ENCODE results near the gene MYO7A.

The MYO7A gene

GRCh38 chr11:77151804-77152509 is 23.9 kb downstream of the MYO7A start:
- Histone ChIP-seq H3K27ac (ENCODE audit: insufficient read depth in 1 of 2, low read depth in 1 of 2, low read length in 2 of 2, poor library complexity in 1 of 2, severe bottlenecking in 2 of 2) (peak overlapping the region; percentile 10 to 40), H3K36me3 (ENCODE audit: control insufficient read depth in 4 of 4, insufficient read depth in 4 of 4, low read length in 3 of 4) (no peaks in the 10 kb centered on the region), H3K27me3 (replicated peaks in 2 of 5; ENCODE audit: control insufficient read depth in 4 of 5, insufficient read depth in 5 of 5, low read length in 4 of 5) (peaks cover 0 to 3% (median 0%) of the 10 kb centered on the region in 5 experiments), H3K4me3 (ENCODE audit: control insufficient read depth in 1 of 7, extremely low read depth in 1 of 7, insufficient read depth in 4 of 7, low read depth in 2 of 7, low read length in 6 of 7) (peak overlapping the region in 2 of 7 experiments; percentile 11 to 37), H3K9me3 (ENCODE audit: control extremely low read depth in 1 of 5, control insufficient read depth in 4 of 5, insufficient read depth in 2 of 5, low read depth in 1 of 5, low read length in 4 of 5) (no peaks in the 10 kb centered on the region), H3K4me1 (ENCODE audit: control extremely low read depth in 1 of 4, control insufficient read depth in 4 of 4, insufficient read depth in 4 of 4, low read length in 3 of 4) (peaks cover 13 to 77% (median 71%) of the 10 kb centered on the region in 4 experiments)
- ChIA-PET CTCF (interaction anchor here (0.8 to 6.9 kb wide), 4 partner anchors 11 to 60 kb away, joined by 3 to 42 read pairs (median 5); no protein-coding TSS in a partner anchor), POLR2A (interaction anchor here (0.7 kb wide), 1 partner anchor 14 kb away, joined by 3 read pairs; no protein-coding TSS in a partner anchor)
- peak; percentile 82 to 99 (median 98) for DNase-seq
- WGBS (ENCODE audit: insufficient coverage) = 0% methylated on average over 6 of the region's 11 CpGs

GRCh38 chr11:77152846-77153245 is 24.8 kb downstream of the MYO7A start:
- 37% methylated on average over 6 of the region's 6 CpGs for WGBS (ENCODE audit: insufficient coverage)
- Histone ChIP-seq H3K27me3 (replicated peaks in 2 of 5; ENCODE audit: control insufficient read depth in 4 of 5, insufficient read depth in 5 of 5, low read length in 4 of 5) (peaks cover 0 to 3% (median 0%) of the 10 kb centered on the region in 5 experiments), H3K27ac (ENCODE audit: insufficient read depth in 1 of 2, low read depth in 1 of 2, low read length in 2 of 2, poor library complexity in 1 of 2, severe bottlenecking in 2 of 2) (no peak overlapping the region), H3K4me3 (ENCODE audit: control insufficient read depth in 1 of 7, extremely low read depth in 1 of 7, insufficient read depth in 4 of 7, low read depth in 2 of 7, low read length in 6 of 7) (peak overlapping the region in 2 of 7 experiments; percentile 19 to 37), H3K9me3 (ENCODE audit: control extremely low read depth in 1 of 5, control insufficient read depth in 4 of 5, insufficient read depth in 2 of 5, low read depth in 1 of 5, low read length in 4 of 5) (no peaks in the 10 kb centered on the region), H3K36me3 (ENCODE audit: control insufficient read depth in 4 of 4, insufficient read depth in 4 of 4, low read length in 3 of 4) (no peaks in the 10 kb centered on the region), H3K4me1 (ENCODE audit: control extremely low read depth in 1 of 4, control insufficient read depth in 4 of 4, insufficient read depth in 4 of 4, low read length in 3 of 4) (peaks cover 13 to 72% (median 68%) of the 10 kb centered on the region in 4 experiments)
- DNase-seq = peak in 2 of 3 donors; percentile 50 to 55
- ChIA-PET POLR2A (no interaction called here), CTCF (interaction anchor here (1.7 to 6.9 kb wide), 4 partner anchors 13 to 35 kb away, joined by 7 to 42 read pairs (median 16); partner anchors contain the start of gene MYO7A)

- 88% methylated on average over 20 of the region's 20 CpGs for WGBS (ENCODE audit: insufficient coverage)
Measured at GRCh38 chr11:77153276-77154185, 25.5 kb downstream of the MYO7A start.

GRCh38 chr11:77154381-77155081 is 26.5 kb downstream of the MYO7A start:
- Histone ChIP-seq H3K36me3 (ENCODE audit: control insufficient read depth in 4 of 4, insufficient read depth in 4 of 4, low read length in 3 of 4) (no peaks in the 10 kb centered on the region), H3K27me3 (replicated peaks in 2 of 5; ENCODE audit: control insufficient read depth in 4 of 5, insufficient read depth in 5 of 5, low read length in 4 of 5) (peaks cover 0 to 3% (median 0%) of the 10 kb centered on the region in 5 experiments), H3K4me1 (ENCODE audit: control extremely low read depth in 1 of 4, control insufficient read depth in 4 of 4, insufficient read depth in 4 of 4, low read length in 3 of 4) (peaks cover 10 to 64% (median 53%) of the 10 kb centered on the region in 4 experiments), H3K4me3 (ENCODE audit: control insufficient read depth in 1 of 7, extremely low read depth in 1 of 7, insufficient read depth in 4 of 7, low read depth in 2 of 7, low read length in 6 of 7) (peak overlapping the region in 2 of 7 experiments; percentile 7 to 48), H3K27ac (ENCODE audit: insufficient read depth in 1 of 2, low read depth in 1 of 2, low read length in 2 of 2, poor library complexity in 1 of 2, severe bottlenecking in 2 of 2) (no peak overlapping the region), H3K9me3 (ENCODE audit: control extremely low read depth in 1 of 5, control insufficient read depth in 4 of 5, insufficient read depth in 2 of 5, low read depth in 1 of 5, low read length in 4 of 5) (no peaks in the 10 kb centered on the region)
- ChIA-PET CTCF (interaction anchor here (0.8 to 6.9 kb wide), 5 partner anchors 12 to 33 kb away, joined by 4 to 42 read pairs (median 14); partner anchors contain the start of gene MYO7A), POLR2A (interaction anchor here (0.6 kb wide), 1 partner anchor 29 kb away, joined by 4 read pairs; no protein-coding TSS in a partner anchor)
- peak in 2 of 3 donors; percentile 62 to 74 for DNase-seq
- WGBS (ENCODE audit: insufficient coverage) = 10% methylated on average over 4 of the region's 10 CpGs

More at GRCh38 chr11:77153276-77154185, 25.5 kb downstream of the MYO7A start:
- Histone ChIP-seq H3K27ac (ENCODE audit: insufficient read depth in 1 of 2, low read depth in 1 of 2, low read length in 2 of 2, poor library complexity in 1 of 2, severe bottlenecking in 2 of 2) (no peak overlapping the region), H3K36me3 (ENCODE audit: control insufficient read depth in 4 of 4, insufficient read depth in 4 of 4, low read length in 3 of 4) (no peaks in the 10 kb centered on the region), H3K4me3 (ENCODE audit: control insufficient read depth in 1 of 7, extremely low read depth in 1 of 7, insufficient read depth in 4 of 7, low read depth in 2 of 7, low read length in 6 of 7) (peak overlapping the region in 3 of 7 experiments; percentile 19 to 48 (median 37)), H3K9me3 (ENCODE audit: control extremely low read depth in 1 of 5, control insufficient read depth in 4 of 5, insufficient read depth in 2 of 5, low read depth in 1 of 5, low read length in 4 of 5) (no peaks in the 10 kb centered on the region), H3K27me3 (replicated peaks in 2 of 5; ENCODE audit: control insufficient read depth in 4 of 5, insufficient read depth in 5 of 5, low read length in 4 of 5) (peaks cover 0 to 3% (median 0%) of the 10 kb centered on the region in 5 experiments), H3K4me1 (ENCODE audit: control extremely low read depth in 1 of 4, control insufficient read depth in 4 of 4, insufficient read depth in 4 of 4, low read length in 3 of 4) (peaks cover 10 to 66% (median 62%) of the 10 kb centered on the region in 4 experiments)
- DNase-seq = no peak
- POLR2A ChIA-PET = no interaction called here
- CTCF ChIA-PET = interaction anchor here (1.7 to 6.9 kb wide), 5 partner anchors 12 to 34 kb away, joined by 6 to 42 read pairs (median 14); partner anchors contain the start of gene MYO7A

GRCh38 chr11:77155082-77155475 is 27.0 kb downstream of the MYO7A start:
- H3K9me3 ChIP-seq (ENCODE audit: control extremely low read depth in 1 of 5, control insufficient read depth in 4 of 5, insufficient read depth in 2 of 5, low read depth in 1 of 5, low read length in 4 of 5) = no peaks in the 10 kb centered on the region
- POLR2A ChIA-PET = no interaction called here
- H3K27ac ChIP-seq (ENCODE audit: insufficient read depth in 1 of 2, low read depth in 1 of 2, low read length in 2 of 2, poor library complexity in 1 of 2, severe bottlenecking in 2 of 2) = no peak overlapping the region
- CTCF ChIA-PET = interaction anchor here (1.1 to 6.9 kb wide), 5 partner anchors 11 to 32 kb away, joined by 4 to 42 read pairs (median 7); no protein-coding TSS in a partner anchor
- H3K4me3 ChIP-seq (ENCODE audit: control insufficient read depth in 1 of 7, extremely low read depth in 1 of 7, insufficient read depth in 4 of 7, low read depth in 2 of 7, low read length in 6 of 7) = no peak overlapping the region
- DNase-seq = peak in 2 of 3 donors; percentile 51 to 62
- peaks cover 10 to 58% (median 49%) of the 10 kb centered on the region in 4 experiments for H3K4me1 ChIP-seq (ENCODE audit: control extremely low read depth in 1 of 4, control insufficient read depth in 4 of 4, insufficient read depth in 4 of 4, low read length in 3 of 4)
- no peaks in the 10 kb centered on the region for H3K36me3 ChIP-seq (ENCODE audit: control insufficient read depth in 4 of 4, insufficient read depth in 4 of 4, low read length in 3 of 4)
- WGBS (ENCODE audit: insufficient coverage) = 88% methylated on average over 3 of the region's 4 CpGs
- H3K27me3 ChIP-seq (replicated peaks in 2 of 5; ENCODE audit: control insufficient read depth in 4 of 5, insufficient read depth in 5 of 5, low read length in 4 of 5) = peaks cover 0 to 2% (median 0%) of the 10 kb centered on the region in 5 experiments

- Histone ChIP-seq H3K36me3 (ENCODE audit: control insufficient read depth in 4 of 4, insufficient read depth in 4 of 4, low read length in 3 of 4) (no peaks in the 10 kb centered on the region), H3K4me3 (ENCODE audit: control insufficient read depth in 1 of 7, extremely low read depth in 1 of 7, insufficient read depth in 4 of 7, low read depth in 2 of 7, low read length in 6 of 7) (no peak overlapping the region), H3K27me3 (replicated peaks in 2 of 5; ENCODE audit: control insufficient read depth in 4 of 5, insufficient read depth in 5 of 5, low read length in 4 of 5) (peaks cover 0 to 2% (median 0%) of the 10 kb centered on the region in 5 experiments), H3K9me3 (ENCODE audit: control extremely low read depth in 1 of 5, control insufficient read depth in 4 of 5, insufficient read depth in 2 of 5, low read depth in 1 of 5, low read length in 4 of 5) (no peaks in the 10 kb centered on the region), H3K4me1 (ENCODE audit: control extremely low read depth in 1 of 4, control insufficient read depth in 4 of 4, insufficient read depth in 4 of 4, low read length in 3 of 4) (peaks cover 10 to 54% (median 48%) of the 10 kb centered on the region in 4 experiments), H3K27ac (ENCODE audit: insufficient read depth in 1 of 2, low read depth in 1 of 2, low read length in 2 of 2, poor library complexity in 1 of 2, severe bottlenecking in 2 of 2) (no peak overlapping the region)
- no peak for DNase-seq
- POLR2A ChIA-PET = no interaction called here
- 95% methylated on average over 11 of the region's 13 CpGs for WGBS (ENCODE audit: insufficient coverage)
- CTCF ChIA-PET = interaction anchor here (1.1 to 6.9 kb wide), 5 partner anchors 18 to 32 kb away, joined by 3 to 42 read pairs (median 7); no protein-coding TSS in a partner anchor
Measured at GRCh38 chr11:77155556-77156130, 27.6 kb downstream of the MYO7A start.
